Measurements from ENCODE around the gene TNRC6B. TPM values are rescaled to one million over a fixed set of nuclear protein-coding genes. Genes with fewer than 3 reads are reported as not detected.
A peak's percentile ranks its signal among the peaks of the same experiment; 100 is the strongest.
"Not testable (repeated sequence)": the region's sequence is repeated elsewhere in the genome, so short reads cannot be mapped to it uniquely, and the experiment has no call there.

TNRC6B gene
- polyA plus RNA-seq, 3 donors: 7.2 to 16.5 (median 11.8) TPM

- Histone ChIP-seq H3K9me3 (replicated peaks in 1 of 2; ENCODE audit: control insufficient read depth in 1 of 2, insufficient read depth in 1 of 2, low read length in 2 of 2) (no peaks in the 10 kb centered on the region), H3K27me3 (ENCODE audit: control insufficient read depth in 2 of 2, insufficient read depth in 2 of 2, low read length in 2 of 2) (no peaks in the 10 kb centered on the region), H3K27ac (ENCODE audit: low read depth in 1 of 2, low read length in 2 of 2) (no peak overlapping the region), H2AFZ (ENCODE audit: insufficient read depth, low read depth, low read length, poor library complexity, severe bottlenecking) (no peak overlapping the region), H4K20me1 (ENCODE audit: insufficient read depth, low read length) (no peaks in the 10 kb centered on the region), H3K4me3 (replicated peaks in 1 of 3; ENCODE audit: low read depth in 2 of 3, low read length in 3 of 3) (no peak overlapping the region), H3K9ac (ENCODE audit: insufficient read depth, low read length, poor library complexity, severe bottlenecking) (no peak overlapping the region), H3K4me1 (ENCODE audit: control insufficient read depth in 1 of 2, insufficient read depth in 2 of 2, low read length in 2 of 2) (peaks cover 0 to 8% of the 10 kb centered on the region in 2 donors), H3K4me2 (replicated peaks; ENCODE audit: extremely low read depth, low read length, poor library complexity, severe bottlenecking) (no peak overlapping the region), H3K36me3 (replicated peaks in 1 of 2; ENCODE audit: control insufficient read depth in 1 of 2, insufficient read depth in 2 of 2, low read length in 2 of 2) (peaks cover 6 to 36% of the 10 kb centered on the region in 2 donors), H3K79me2 (ENCODE audit: insufficient read depth, low read length) (no peaks in the 10 kb centered on the region)
- Mint-ChIP-seq H3K4me1 (peaks cover 8% of the 10 kb centered on the region), H3K4me3 (no peak overlapping the region), H3K9me3 (peaks cover 0 to 3% (median 0%) of the 10 kb centered on the region in 7 donors), H3K27me3 (ENCODE audit: low read depth in 3 of 3) (no peaks in the 10 kb centered on the region), H3K36me3 (peaks cover 17 to 22% of the 10 kb centered on the region in 2 donors), H3K27ac (no peak overlapping the region)
- TF ChIP-seq, protein P1, sequence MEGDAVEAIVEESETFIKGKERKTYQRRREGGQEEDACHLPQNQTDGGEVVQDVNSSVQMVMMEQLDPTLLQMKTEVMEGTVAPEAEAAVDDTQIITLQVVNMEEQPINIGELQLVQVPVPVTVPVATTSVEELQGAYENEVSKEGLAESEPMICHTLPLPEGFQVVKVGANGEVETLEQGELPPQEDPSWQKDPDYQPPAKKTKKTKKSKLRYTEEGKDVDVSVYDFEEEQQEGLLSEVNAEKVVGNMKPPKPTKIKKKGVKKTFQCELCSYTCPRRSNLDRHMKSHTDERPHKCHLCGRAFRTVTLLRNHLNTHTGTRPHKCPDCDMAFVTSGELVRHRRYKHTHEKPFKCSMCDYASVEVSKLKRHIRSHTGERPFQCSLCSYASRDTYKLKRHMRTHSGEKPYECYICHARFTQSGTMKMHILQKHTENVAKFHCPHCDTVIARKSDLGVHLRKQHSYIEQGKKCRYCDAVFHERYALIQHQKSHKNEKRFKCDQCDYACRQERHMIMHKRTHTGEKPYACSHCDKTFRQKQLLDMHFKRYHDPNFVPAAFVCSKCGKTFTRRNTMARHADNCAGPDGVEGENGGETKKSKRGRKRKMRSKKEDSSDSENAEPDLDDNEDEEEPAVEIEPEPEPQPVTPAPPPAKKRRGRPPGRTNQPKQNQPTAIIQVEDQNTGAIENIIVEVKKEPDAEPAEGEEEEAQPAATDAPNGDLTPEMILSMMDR (IDR thresholded peaks at IDR 0.05): no peak
- intact Hi-C loops (cut with micrococcal nuclease): no loop called here
- no peak for DNase-seq
- 100% methylated on average over 3 of the region's 4 CpGs for WGBS (ENCODE audit: insufficient coverage)
These were observed 20.3 kb upstream of the TNRC6B start for GRCh38 chr22:40157330-40157945.

GRCh38 chr22:40161194-40161593, 16.5 kb upstream of the TNRC6B start:
- no peak overlapping the region for H3K27ac Mint-ChIP-seq
- Histone ChIP-seq H3K9ac (ENCODE audit: insufficient read depth, low read length, poor library complexity, severe bottlenecking) (no peak overlapping the region), H3K79me2 (ENCODE audit: insufficient read depth, low read length) (no peaks in the 10 kb centered on the region), H3K9me3 (replicated peaks in 1 of 2; ENCODE audit: control insufficient read depth in 1 of 2, insufficient read depth in 1 of 2, low read length in 2 of 2) (peaks cover 10 to 12% of the 10 kb centered on the region in 2 donors), H4K20me1 (ENCODE audit: insufficient read depth, low read length) (no peaks in the 10 kb centered on the region), H2AFZ (ENCODE audit: insufficient read depth, low read depth, low read length, poor library complexity, severe bottlenecking) (no peak overlapping the region), H3K4me1 (ENCODE audit: control insufficient read depth in 1 of 2, insufficient read depth in 2 of 2, low read length in 2 of 2) (peaks cover 0 to 3% of the 10 kb centered on the region in 2 donors), H3K27me3 (ENCODE audit: control insufficient read depth in 2 of 2, insufficient read depth in 2 of 2, low read length in 2 of 2) (no peaks in the 10 kb centered on the region), H3K4me2 (replicated peaks; ENCODE audit: extremely low read depth, low read length, poor library complexity, severe bottlenecking) (no peak overlapping the region), H3K27ac (ENCODE audit: low read depth in 1 of 2, low read length in 2 of 2) (no peak overlapping the region), H3K36me3 (replicated peaks in 1 of 2; ENCODE audit: control insufficient read depth in 1 of 2, insufficient read depth in 2 of 2, low read length in 2 of 2) (peaks cover 12 to 50% of the 10 kb centered on the region in 2 donors), H3K4me3 (replicated peaks in 1 of 3; ENCODE audit: low read depth in 2 of 3, low read length in 3 of 3) (no peak overlapping the region)
- H3K9me3 Mint-ChIP-seq: peaks cover 5 to 17% (median 12%) of the 10 kb centered on the region in 7 donors
- no peaks in the 10 kb centered on the region for H3K27me3 Mint-ChIP-seq (ENCODE audit: low read depth in 3 of 3)
- DNase-seq: no peak
- TF ChIP-seq, protein P1 (IDR thresholded peaks at IDR 0.05): no peak
- WGBS (ENCODE audit: insufficient coverage): no CpG with 5 or more reads among the region's 1 CpG
- no peaks in the 10 kb centered on the region for H3K4me1 Mint-ChIP-seq
- no peak overlapping the region for H3K4me3 Mint-ChIP-seq
- intact Hi-C loops (cut with micrococcal nuclease): no loop called here
- H3K36me3 Mint-ChIP-seq: peaks cover 26 to 38% of the 10 kb centered on the region in 2 donors

DNA sequence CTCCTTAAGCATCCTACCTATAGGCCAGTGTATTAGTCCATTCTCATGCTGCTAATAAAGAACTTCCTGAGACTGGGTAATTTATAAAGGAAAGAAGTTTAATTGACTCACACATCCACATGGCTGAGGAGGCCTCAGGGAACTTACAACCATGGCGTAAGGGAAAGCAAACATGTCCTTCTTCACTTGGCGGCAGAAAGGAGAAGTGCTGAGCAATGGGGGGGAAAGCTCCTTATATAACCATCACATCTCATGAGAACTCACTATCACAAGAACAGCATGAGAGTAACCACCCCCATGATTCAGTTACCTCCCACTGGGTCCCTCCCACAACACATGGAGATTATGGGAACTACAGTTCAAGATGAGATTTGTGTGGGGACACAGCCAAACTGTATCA, 12.2 kb upstream of the TNRC6B start:
- peaks cover 19 to 42% of the 10 kb centered on the region in 2 donors for H3K36me3 Mint-ChIP-seq
- DNase-seq: peak in 1 of 3 donors; percentile 6
- not testable (repeated sequence) for H3K4me3 Mint-ChIP-seq

More for the DNA sequence above, 12.2 kb upstream of the TNRC6B start:
- H3K79me2 ChIP-seq (ENCODE audit: insufficient read depth, low read length); intact Hi-C loops (cut with micrococcal nuclease); H4K20me1 ChIP-seq (ENCODE audit: insufficient read depth, low read length); H3K4me3 ChIP-seq (replicated peaks in 1 of 3; ENCODE audit: low read depth in 2 of 3, low read length in 3 of 3); H3K27ac Mint-ChIP-seq; H3K4me2 ChIP-seq (replicated peaks; ENCODE audit: extremely low read depth, low read length, poor library complexity, severe bottlenecking); H3K9ac ChIP-seq (ENCODE audit: insufficient read depth, low read length, poor library complexity, severe bottlenecking); H3K27ac ChIP-seq (ENCODE audit: low read depth in 1 of 2, low read length in 2 of 2); H3K4me1 Mint-ChIP-seq; H3K27me3 ChIP-seq (ENCODE audit: control insufficient read depth in 2 of 2, insufficient read depth in 2 of 2, low read length in 2 of 2); H3K27me3 Mint-ChIP-seq (ENCODE audit: low read depth in 3 of 3); H3K4me1 ChIP-seq (ENCODE audit: control insufficient read depth in 1 of 2, insufficient read depth in 2 of 2, low read length in 2 of 2); H2AFZ ChIP-seq (ENCODE audit: insufficient read depth, low read depth, low read length, poor library complexity, severe bottlenecking): not testable (repeated sequence)
- peaks cover 10 to 12% of the 10 kb centered on the region in 2 donors for H3K9me3 ChIP-seq (replicated peaks in 1 of 2; ENCODE audit: control insufficient read depth in 1 of 2, insufficient read depth in 1 of 2, low read length in 2 of 2)
- H3K9me3 Mint-ChIP-seq: peaks cover 5 to 17% (median 12%) of the 10 kb centered on the region in 7 donors
- WGBS (ENCODE audit: insufficient coverage): no CpG with 5 or more reads among the region's 2 CpGs
- H3K36me3 ChIP-seq (replicated peaks in 1 of 2; ENCODE audit: control insufficient read depth in 1 of 2, insufficient read depth in 2 of 2, low read length in 2 of 2): peaks cover 6 to 25% of the 10 kb centered on the region in 2 donors
